SK-MEL-5 (cell line): ENCODE data around the gene CORO1C. TPM values are rescaled to one million over a fixed set of nuclear protein-coding genes. Genes with fewer than 3 reads are reported as not detected.
A peak's percentile ranks its signal among the peaks of the same experiment; 100 is the strongest.

Experiments used
- DNase-seq: peaks from one replicate; pipeline ENCODE4 v3.0.0-alpha.2; 2016; ENCODE audit warnings: low read depth, low spot score
- in situ Hi-C: cut with HindIII; loops from 2 replicates; pipeline ENCODE4 v1.10.0; 2016; ENCODE audit warnings: low sequenced_read_pairs, high pct_unique_total_duplicates, low pct_unique_long_range_greater_than_20kb
- total RNA-seq: library from RNA; depleted of rRNA; stranded (reverse); fragments of >200 nt; shearing (Covaris generic); gene quantifications from 2 replicates; pipeline ENCODE4 v1.2.3, GENCODE V29; 2014

Gene CORO1C
- total RNA-seq, 1 experiment from 2014 or later = 156 TPM

DNA sequence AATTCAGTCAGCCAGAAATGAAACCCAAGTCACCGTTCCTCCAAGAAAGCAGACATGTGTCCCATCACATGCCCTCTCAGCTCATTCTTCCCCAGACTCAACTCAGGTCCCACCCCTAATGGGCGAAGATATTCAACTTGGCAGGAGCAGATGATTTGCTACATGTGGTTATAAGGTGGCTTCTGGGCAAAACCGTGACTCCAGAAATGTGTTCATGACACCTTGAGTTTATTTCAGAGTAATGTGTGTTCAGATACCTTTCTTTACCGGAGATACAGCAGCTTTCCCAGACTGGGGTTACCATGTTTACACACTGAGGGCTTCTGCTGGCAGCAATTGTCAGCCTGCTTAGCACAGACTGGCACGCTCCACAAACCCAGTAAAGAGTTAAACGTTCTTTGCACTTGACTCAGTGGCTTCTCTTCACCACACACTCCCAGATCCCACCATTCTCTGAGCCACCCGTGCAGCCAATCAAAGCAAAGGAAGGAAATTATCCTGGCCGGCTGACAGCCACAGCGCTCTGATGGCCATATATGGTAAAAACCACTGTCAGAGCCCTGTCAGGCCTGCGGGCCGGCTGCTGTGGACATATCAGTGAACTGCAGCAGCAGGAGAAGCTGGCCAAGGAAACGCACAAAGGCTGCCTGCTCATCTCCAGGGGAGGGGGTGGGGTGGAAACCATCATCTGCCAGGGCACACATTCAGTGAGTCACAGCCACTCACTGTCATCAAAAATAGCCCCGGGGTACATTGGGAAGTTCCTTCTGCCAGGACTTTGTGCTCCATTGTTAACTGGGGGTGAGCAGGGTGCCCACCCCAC, 39.9 kb downstream of the CORO1C start:
- in situ Hi-C loops = no loop called here
- DNase-seq = peak; percentile 99

DNA sequence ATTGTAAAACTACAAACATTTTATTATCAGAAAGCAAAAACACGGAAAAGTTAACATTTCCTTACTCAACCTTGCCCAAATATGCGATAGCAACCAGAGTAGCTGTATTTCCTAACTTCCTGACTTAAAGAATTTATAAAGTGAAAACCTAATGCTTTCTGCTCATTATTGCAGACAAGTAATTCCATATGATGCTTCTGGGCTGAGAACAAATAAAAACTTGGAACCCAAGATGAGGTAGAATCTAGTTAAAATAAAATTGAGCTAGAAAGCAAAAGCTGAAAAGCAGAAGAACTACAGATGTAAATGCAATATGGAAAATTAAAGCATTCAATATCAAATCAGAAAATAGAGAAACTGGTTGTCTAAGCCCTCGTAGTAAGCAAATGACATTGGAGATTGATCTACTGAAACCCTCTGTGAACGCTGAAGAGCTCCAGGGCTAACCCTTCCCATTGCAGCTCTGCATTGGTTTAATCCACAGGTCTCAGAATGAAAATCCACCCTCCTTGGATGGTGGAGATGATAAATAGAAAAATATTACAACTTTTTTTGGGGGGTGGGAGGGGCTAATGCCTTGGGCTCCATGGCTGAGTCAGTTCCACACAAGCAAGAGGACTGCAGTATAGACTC, 40.7 kb downstream of the CORO1C start:
- in situ Hi-C loops = no loop called here
- DNase-seq = no peak

DNA sequence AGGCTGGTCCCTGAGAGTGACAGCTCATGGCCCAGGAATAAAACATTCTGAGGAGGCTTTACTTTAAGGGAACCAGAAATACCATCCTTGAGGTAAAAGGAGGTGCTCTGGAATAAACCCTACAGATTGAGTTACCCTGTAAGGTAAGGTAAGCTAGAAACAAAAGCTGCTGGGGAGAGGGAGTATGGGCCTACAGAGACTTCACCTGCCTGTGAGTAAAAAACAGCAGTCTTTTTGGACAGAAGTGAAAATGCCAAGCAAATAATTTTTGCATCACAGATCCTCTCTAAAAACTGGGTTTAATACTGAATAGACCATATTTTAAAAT, 41.2 kb downstream of the CORO1C start:
- in situ Hi-C loops = no loop called here
- DNase-seq = no peak

DNA sequence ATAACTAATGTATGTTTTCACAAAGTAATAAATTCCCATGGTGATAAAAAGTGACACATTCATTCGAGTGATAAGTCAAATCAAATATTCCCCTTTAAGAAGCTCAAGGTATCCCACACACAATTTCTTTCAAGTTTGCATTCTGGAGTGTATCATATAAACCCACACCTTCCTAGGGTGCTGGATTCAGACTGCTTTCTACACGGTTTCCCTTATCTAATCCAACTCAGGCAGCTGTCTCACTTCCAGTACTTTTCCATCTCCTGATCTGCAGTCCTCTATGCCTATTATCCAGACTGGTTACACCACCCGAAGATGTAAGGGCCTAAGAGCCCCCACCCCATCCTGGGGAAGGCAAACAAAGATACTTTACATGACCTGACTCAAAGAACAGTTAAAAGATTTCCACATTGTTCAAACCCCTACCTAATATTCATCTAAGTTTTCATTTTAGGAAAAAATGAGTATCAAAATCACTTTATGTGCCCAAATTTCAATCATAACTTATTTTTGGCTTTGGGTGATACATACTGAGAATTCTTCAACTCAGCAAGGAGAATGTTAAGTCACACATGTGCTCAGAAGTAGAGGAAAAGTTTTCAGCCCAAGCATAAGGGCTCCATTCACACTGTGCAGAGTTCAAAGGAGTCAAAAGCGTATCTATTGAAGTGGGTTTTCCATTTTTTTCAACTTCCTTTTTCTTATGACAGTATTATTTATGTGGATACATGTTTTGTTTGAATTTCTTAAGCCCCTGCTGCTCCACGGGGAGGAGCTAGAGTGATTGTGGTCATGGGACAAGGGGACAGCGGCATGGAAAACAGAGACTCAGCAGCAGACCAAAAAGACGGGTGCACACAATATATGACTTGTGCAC, 41.8 kb downstream of the CORO1C start:
- DNase-seq = peak; percentile 93
- in situ Hi-C loops = no loop called here

DNA sequence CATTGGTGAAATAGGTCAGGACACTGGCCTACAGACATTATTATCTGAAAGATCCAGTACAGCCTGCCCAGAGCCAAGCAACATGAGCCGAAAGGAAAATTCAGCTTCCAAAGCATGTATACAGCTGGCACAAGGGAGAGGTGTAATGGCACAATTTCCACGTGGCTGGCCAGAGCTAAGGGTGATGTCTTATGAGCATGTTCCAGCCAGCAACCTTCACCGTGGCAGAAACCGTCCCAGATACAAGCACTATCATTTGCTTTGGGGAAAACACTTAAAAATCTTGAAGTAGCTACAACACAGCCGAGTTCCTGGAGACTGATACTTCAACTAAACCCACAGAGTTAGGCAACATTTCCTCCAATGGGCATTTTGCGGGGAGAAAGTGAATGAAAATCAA, 44.5 kb downstream of the CORO1C start:
- DNase-seq = no peak
- in situ Hi-C loops = no loop called here

DNA sequence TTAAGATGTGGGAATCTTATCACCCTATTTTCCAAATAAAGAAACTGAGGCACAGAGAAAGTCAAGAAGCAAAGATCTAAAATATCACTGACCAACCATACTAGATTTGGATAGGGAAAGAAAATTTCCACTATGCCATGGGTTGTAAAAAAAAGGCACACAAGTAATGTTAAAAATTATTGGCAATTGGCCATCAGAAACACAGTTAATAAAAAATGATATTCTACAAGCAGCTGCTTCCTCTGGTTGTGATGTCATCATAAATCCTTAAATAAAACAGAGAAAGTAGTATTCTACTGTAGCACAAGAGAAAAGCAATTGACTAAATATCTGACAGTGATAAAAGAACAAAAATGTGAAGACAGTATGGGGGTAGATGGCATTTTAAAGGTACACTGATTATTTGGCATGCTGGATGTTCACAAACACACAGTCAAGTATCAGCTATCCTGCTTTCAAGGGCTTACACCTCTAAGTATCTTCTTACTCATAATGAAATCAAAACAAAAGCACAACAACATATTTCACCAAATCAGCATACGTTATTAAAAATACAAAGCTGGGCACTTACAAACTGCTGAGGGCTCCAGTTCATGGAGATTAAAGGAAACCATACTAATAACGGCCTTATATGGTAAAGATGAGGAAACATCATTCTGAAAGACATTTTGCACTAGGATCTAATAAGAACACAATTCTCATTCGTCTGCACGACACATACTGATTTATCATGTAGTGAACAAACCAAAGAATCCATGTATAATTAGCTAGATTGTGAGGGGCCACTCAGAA, 45.7 kb downstream of the CORO1C start:
- no peak for DNase-seq
- in situ Hi-C loops = no loop called here

DNA sequence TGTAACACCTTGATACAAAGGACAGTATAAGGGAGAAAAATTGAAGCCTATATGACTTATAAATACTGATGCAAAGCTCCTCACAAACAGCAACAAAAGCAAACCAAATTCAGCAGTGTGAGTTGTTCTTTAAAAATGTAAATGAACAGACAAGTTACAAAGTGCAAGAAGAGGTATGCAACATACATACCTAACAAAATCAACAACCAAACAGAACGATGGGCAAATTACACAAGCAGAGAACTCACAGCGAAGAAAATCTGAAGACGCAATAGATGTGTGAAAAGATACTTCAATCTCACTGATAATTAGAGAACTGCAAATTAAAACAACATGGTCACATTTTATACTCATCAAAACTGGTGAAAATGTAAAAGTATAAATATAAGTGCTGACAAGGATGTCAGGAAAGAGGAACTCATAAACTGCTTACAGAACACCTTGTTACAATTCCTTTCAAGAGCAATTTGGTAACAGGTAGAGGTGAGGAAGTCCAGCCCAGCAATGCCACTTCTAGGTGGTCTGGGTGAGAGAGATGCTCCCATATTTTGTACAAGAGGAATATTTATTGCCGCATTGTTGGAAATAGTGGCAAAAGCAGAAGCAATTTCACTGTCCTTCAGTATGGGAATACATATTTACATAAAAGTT, 47.3 kb downstream of the CORO1C start:
- in situ Hi-C loops = no loop called here
- no peak for DNase-seq

DNA sequence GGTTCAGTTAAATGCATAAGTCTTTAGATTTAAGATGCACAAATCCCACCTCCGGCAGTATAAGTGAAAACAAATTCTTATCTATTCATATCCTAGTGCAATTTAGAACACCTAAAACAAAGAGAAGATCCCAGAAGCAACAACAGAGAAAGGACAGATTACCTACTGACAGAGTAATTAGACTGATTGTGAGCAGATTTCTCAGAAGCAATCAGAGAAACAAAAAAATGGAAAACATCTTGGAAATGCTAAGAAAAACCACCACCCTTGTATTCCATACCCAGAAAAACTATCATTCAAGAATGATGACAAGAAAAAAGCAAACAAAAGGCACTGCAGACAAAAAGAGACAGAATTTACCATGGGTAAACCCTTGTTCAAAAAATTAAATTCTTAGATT, 50.0 kb downstream of the CORO1C start:
- in situ Hi-C loops = no loop called here
- DNase-seq = no peak

DNA sequence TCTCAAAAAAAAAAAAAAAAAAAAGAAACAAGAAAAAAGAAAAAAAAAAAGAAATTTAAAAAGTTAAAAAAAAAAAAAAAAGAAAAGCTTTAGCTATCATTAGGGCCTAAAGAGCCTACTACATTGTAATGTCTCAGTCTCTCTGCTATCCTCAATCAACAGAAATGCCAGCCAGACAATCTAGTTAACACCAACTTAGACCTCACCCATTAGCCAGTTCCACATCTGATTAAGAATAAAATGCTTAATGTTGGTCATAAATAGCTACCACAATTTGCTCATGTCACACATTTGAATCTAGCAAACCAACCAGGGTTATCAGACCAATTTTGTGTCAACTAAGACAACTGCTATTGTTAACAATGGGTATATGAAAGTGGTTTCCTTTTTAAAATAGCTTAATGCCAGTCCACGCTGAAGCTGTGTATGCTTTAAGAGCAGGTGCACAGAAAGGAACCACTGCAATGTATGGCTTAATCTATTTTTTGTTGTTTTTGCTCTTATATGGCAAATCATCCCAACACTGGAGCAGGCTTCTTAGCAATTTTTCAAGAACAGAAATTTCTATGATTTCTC, 52.1 kb downstream of the CORO1C start:
- in situ Hi-C loops = no loop called here

DNA sequence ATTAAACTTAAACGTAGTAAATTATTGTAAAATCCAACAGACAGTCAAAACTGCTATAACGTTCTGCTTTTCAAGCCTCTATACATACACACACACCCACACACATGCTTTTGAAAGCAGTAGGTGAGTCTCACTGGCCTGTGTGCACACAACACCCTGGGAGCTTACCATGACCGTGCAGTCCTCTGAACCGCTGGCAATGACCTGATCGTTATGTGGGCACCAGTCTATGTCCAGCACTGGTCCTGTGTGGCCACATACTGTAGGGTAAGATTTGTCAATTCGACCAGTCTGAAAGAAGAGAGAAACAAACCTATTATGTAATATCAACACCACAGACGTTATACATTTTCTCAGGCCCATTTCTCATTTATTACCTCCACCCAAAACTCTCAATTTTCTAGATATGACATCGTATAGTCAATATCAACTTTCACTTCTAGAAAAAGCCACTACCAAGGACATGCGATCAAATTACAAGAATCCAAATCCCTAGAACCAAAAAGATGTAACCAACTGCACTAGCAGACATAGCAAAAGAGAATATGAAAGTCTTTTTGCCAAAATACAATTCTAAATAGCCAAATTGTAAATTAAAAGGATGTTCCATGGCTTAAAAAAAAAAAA, 53.1 kb downstream of the CORO1C start:
- in situ Hi-C loops = no loop called here
- DNase-seq = no peak

More for the DNA sequence above, 52.1 kb downstream of the CORO1C start:
- no peak for DNase-seq

DNA sequence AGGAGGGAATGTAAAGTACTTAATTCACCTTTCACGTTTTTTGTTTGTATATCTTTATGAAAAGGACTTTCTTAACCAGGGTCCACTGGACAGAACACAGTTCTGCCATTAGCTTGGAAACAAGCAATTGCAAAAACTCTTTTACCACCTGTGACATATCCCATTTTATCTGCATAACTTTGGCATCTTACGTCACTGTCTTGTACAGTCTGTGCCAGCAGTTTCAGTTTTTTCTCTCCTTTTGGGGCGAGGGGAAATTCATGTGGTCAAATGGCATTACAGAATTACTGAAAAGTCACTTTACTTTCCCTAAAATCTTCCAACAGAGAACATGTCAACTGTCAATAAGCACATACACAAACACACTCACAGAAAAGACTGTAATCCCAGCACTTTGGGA, 53.9 kb downstream of the CORO1C start:
- in situ Hi-C loops = no loop called here
- DNase-seq = no peak

DNA sequence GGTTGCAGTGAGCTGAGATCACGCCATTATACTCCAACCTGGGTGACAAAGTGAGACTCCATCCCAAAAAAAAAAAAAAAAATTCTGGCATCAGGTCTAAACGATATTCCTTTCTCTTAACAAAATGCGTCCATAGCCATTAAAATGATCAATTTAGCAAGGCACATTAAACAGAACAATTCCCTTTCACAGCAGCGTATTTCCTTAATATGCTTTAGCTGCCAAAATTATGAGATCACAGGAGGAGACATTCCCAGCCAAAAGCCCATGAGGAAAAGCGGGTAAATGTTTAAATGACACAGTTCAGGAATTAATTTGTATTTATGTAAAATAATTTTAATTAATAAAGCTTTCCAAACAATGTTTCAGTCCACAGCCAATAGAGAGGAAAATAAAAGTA, 54.6 kb downstream of the CORO1C start:
- in situ Hi-C loops = no loop called here
- DNase-seq = no peak

DNA sequence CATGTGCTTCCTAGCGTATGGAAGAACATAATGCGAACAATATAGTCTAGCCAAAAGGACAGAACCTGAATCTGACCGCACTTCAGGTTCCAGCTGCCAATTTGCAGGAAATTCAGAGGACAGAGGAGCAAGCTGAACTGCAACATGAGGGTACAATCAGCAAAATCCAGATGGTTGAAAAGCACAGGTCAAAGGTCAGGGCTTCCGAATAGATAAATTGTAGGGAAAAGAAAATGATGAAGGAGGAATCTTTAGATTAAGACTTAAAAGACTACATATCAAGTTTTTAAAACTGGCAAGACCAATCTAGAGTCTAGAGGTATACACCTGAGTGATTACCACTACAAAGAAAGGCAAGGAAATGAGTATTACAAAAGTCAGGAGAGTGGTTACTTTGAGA, 55.5 kb downstream of the CORO1C start:
- no peak for DNase-seq
- in situ Hi-C loops = no loop called here

DNA sequence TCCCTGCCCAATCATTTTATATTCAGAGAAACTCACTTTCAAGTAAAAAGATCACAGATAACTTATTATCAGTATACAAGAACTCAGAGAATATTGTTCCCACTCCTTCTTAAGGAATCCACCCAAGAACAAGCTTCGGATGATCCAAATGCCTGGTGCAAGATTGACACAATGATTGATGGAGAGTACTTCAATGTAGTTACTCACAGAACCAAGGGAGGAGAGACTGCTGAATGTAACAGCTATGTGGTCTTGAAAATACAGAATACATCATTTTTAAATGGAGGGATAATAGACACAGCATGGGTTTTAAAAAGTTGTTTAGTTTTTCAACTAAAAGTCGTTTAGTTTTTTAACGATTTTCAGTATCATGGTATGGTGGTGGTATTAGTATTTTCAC, 59.3 kb downstream of the CORO1C start:
- in situ Hi-C loops = no loop called here
- no peak for DNase-seq

DNA sequence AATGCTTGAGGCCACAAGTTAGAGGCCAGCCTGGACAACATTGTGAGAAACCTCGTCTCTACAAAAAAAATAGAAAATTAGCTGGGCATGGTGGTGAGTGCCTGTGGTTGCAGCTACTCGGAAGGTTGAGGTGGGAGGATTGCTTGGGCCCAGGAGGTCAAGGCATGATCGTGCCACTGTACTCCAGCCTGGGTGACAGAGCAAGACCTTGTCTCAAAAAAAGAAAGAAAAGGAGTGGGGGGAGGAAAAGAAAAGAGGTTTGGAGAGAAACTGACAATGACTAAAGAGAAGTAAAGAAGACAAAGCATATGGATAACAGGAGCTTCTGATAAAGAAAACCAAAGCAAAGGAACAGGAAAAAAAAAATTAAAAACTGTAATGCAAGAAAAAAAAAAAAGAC, 60.2 kb downstream of the CORO1C start:
- no peak for DNase-seq

DNA sequence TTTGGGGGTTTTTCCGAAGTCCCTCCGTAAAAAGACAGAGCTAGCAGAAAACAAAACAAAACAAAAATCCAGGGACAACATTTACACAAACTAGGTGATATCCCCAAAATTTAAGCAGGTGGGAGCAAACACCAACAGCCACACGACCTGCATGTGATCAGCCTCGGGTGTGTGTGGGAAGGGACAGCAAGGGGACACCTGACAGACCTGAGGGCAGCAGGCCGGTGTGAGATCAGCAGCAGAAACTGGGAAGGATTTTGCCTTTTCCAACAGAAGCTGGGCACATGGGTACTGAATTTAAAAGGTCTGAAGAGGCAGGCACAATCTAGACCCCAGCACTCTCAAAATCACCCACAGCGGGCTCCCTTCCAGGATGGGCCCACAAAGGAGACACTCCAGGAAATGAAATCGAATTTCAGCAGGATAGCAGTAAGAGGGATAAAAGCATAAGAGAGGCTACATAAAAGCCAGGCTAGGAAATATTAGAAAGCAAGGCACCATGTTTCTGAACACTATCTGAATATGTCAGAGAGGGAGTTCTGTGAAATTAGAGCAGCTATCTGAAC, 61.2 kb downstream of the CORO1C start:
- in situ Hi-C loops = no loop called here
- DNase-seq = no peak

More for the DNA sequence above, 60.2 kb downstream of the CORO1C start:
- in situ Hi-C loops = no loop called here
